GM23248 (cell line): Measurements from ENCODE around the gene MRO.

Experiments
- EZH2 ChIP-seq: fragments of 200-600 bp; sonication (generic); IDR thresholded peaks from 2 replicates; pipeline ENCODE4 v1.6.1; 2018; ENCODE audit warnings: antibody characterized with exemption, mild to moderate bottlenecking; ENCODE audit not compliant: insufficient read depth, poor library complexity, severe bottlenecking
- EZH2phosphoT487 ChIP-seq: fragments of 200-600 bp; sonication (generic); IDR thresholded peaks from 2 replicates; pipeline ENCODE4 v1.6.1; 2018; ENCODE audit warnings: antibody characterized with exemption, moderate library complexity, mild to moderate bottlenecking, low read depth; ENCODE audit not compliant: insufficient read depth

DNA sequence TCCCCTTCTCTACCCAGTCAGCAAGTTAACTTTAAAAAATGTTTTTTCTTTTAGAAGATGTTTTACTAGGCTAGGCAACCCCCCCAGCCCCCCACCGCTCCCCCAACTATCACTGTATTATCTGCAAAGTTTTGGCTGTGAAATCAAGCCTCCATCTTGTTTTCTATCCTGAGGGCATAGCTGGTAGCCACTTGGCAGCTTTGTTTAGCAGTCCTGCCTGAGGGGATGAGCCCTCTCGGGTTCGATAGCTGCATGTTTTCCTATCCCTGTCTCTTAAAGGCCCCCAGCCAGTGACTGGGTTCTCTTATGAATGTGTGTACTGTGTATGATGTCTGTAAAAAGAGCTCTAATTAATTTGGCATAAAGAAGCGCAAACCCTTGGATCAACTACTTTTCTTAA, 43.4 kb downstream of the MRO start:
- no peak for TF ChIP-seq EZH2phosphoT487
- TF ChIP-seq EZH2: no peak
